Measurements from ENCODE around the gene DNASE1L2.

- TF ChIP-seq CTCF (conservative IDR thresholded peaks at IDR 0.05; ENCODE audit: low read length) (no peak), EZH2phosphoT487 (IDR thresholded peaks at IDR 0.05; ENCODE audit: borderline replicate concordance) (no peak)
Measured at GRCh38 chr16:2205967-2206313, 30.3 kb upstream of the DNASE1L2 start.
